ENCODE results near the gene SLC38A7.

The SLC38A7 gene

GRCh38 chr16:58684354-58685083 lies at the start of gene SLC38A7:
Gene SLC38A7 (minus strand): TSS chr16:58684770. CDS start chr16:58680126, 4,644 bp downstream.
- peak within 1 kb of the TSS; percentile 72 for H3K4me3 ChIP-seq (ENCODE audit: low read length)
- TF ChIP-seq ZNF274 (IDR thresholded peaks at IDR 0.05; ENCODE audit: low read depth, low read length): no peak

DNA sequence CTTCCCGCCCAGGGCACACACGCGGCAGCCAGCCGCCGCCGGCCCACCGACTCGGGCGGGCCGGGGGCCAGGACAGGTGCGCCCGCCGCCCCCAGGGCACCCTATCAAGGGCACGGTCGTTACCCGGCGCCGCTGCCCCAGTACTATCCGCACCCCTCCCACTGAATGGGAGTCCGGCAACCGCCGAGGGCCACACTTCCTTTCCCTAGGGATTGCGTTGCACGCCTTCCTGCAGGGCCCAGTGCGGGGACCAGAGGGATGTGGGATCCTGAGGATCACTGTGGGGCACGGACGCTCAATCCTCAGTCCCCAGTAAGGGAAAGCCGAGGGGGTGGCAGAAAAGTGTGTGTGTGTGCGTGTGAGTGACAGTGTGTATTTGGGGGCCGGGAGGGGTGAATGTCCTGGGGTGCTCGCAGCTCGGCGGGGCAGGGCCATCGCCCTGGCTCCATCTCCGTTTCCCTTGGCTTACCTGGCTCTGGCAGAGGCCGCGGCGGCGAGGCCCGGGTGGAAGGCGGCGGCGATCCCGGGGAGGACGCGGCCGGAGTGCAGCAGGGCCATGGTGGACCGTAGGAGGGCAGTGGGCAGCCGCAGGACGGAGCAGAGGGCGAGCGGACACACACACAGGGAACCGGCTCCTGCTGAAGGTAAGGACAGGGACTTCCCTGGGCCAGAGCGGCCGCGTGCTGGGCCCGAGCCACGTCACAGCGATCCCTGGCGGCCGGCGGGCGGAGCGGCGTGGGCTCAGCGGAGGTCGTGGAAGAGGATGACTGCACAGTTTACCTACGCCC lies 49.3 kb upstream of the SLC38A7 start, which contains the start of gene GOT2:
Gene GOT2 (minus strand): TSS at position 646 of the 788 bp plus-strand sequence. CDS start 88 bp downstream, at position 558.
- peak within 1 kb of the TSS; percentile 88 for H3K4me3 ChIP-seq (ENCODE audit: low read length)
- no peak for TF ChIP-seq ZNF274 (IDR thresholded peaks at IDR 0.05; ENCODE audit: low read depth, low read length)

DNA sequence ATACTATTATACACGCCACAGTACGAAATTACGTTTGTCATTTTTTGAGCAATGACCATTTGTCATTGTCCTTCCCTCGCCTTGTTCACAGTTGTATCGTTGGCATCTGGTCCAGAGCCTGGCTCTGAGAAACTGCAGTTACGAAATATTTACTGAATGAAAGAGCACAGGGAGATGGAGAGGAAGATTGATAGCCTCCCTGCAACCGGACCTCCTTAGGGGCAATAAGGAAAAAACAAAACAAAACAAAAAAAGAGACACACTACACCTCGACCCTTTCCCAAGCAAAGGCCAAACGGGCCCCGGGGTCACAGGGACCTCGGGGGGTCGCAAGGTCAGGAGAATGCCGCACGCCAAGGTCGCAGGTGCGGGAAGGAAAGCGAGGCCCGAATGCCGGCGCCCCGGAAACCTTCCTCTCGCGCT lies 48.7 kb upstream of the SLC38A7 start:
- TF ChIP-seq ZNF274 (IDR thresholded peaks at IDR 0.05; ENCODE audit: low read depth, low read length): no peak
- peak overlapping the region; percentile 88 for H3K4me3 ChIP-seq (ENCODE audit: low read length)

GRCh38 chr16:58732545-58733247 lies 48.1 kb upstream of the SLC38A7 start:
- peak overlapping the region; percentile 88 for H3K4me3 ChIP-seq (ENCODE audit: low read length)

GRCh38 chr16:58730724-58731370 lies 46.3 kb upstream of the SLC38A7 start:
- TF ChIP-seq ZNF274 (IDR thresholded peaks at IDR 0.05; ENCODE audit: low read depth, low read length): no peak
- H3K4me3 ChIP-seq (ENCODE audit: low read length): peak overlapping the region; percentile 21; the same call in 1 of the 2 replicates

More at GRCh38 chr16:58732545-58733247, 48.1 kb upstream of the SLC38A7 start:
- TF ChIP-seq ZNF274 (IDR thresholded peaks at IDR 0.05; ENCODE audit: low read depth, low read length): no peak

DNA sequence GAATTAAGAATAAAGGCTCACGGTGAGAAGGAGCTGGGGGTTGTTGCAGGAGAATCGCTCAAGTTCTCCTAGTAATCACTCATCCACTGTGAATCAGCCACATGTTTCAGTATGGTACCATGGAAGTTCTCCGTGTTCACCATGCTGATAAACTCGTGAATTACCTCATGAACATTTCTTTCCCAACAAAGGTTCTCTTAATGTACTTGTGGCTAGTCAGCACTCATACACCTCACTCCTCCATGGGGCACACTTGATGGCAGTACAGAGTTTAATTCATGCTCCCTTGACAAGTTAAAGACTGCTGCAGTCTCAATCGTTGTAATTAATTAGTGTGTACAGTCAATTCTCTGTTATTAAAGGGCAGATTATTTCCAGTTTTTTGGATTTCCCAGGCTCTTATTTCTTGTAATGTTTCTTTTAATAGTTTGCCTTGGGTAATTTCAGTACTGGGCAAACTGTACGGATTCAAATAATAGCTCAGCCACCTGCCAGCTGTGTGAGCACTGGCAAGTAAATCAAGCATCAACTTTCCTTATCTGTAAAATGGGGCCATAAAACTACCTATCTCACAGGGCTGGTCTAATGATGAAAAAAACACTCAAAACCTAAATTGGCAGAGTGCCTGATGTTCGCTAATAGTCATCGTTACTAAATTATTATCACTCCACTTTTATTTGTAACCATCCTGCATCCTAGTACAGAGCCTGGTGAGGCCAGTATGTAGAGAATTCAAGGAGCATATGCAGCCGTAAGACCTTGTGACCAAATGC lies 43.4 kb upstream of the SLC38A7 start:
- no peak for TF ChIP-seq ZNF274 (IDR thresholded peaks at IDR 0.05; ENCODE audit: low read depth, low read length)

DNA sequence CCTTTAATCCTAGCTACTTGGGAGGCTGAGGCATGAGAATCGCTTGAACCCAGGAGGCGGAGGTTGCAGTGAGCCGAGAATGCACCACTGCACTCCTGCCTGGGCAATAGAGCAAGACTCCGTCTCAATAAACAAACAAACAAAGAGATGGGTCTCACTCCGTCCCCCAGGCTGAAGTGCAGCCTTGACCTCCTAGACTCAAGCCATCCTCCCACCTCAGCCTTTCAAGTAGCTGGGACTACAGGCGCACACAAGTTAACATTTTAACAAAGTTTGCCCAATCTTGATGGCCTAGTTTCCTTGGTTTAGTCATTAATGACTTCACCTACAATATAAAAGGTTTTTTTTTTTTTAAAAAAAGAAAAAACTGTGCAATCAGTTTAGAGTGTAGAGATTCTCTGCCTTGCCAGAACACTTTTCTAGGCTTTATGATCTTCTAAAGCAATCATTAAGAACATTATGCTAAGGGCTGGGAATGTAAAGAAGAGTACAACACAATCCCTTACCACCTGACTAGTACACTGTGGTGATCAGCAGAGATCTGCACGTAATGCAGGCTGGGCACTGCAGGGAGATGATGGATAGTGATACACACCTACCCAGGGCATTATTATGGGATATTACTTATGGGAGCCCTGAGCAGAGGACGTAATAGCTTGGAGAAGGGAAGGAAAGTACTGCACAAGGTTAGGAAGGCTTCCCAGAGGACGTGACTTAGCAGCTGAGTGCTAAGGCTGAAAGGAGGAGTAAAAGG lies 42.6 kb upstream of the SLC38A7 start:
- H3K4me3 ChIP-seq (ENCODE audit: low read length): no peak overlapping the region
- no peak for TF ChIP-seq ZNF274 (IDR thresholded peaks at IDR 0.05; ENCODE audit: low read depth, low read length)

More for the DNA sequence above, 43.4 kb upstream of the SLC38A7 start:
- no peak overlapping the region for H3K4me3 ChIP-seq (ENCODE audit: low read length)

- TF ChIP-seq ZNF274 (IDR thresholded peaks at IDR 0.05; ENCODE audit: low read depth, low read length): no peak
Observed at GRCh38 chr16:58723109-58723508, 38.5 kb upstream of the SLC38A7 start.

DNA sequence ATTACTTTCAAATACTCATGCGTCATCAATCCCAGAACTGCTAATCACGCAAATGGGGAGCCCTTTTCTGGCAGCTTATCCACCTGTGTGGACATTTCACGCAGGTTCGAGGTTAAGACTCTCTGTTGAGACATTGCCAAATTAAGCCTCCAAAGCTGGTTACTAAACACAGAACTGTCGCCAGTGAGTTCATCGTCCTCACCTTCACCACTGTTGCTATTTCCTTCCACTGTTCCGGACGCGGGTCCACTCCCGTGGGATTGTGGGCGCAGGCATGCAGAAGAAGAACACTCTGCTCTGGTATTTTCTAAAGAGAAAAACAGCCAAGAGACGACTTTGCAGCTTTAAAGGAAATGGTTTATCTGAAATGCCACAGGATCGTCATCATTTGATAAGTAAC lies 33.4 kb upstream of the SLC38A7 start:
- no peak for TF ChIP-seq ZNF274 (IDR thresholded peaks at IDR 0.05; ENCODE audit: low read depth, low read length)
- H3K4me3 ChIP-seq (ENCODE audit: low read length): no peak overlapping the region

More at GRCh38 chr16:58723109-58723508, 38.5 kb upstream of the SLC38A7 start:
- no peak overlapping the region for H3K4me3 ChIP-seq (ENCODE audit: low read length)

GRCh38 chr16:58716468-58716867 lies 31.9 kb upstream of the SLC38A7 start:
- no peak for TF ChIP-seq ZNF274 (IDR thresholded peaks at IDR 0.05; ENCODE audit: low read depth, low read length)
- H3K4me3 ChIP-seq (ENCODE audit: low read length): no peak overlapping the region

- H3K4me3 ChIP-seq (ENCODE audit: low read length): no peak overlapping the region
- TF ChIP-seq ZNF274 (IDR thresholded peaks at IDR 0.05; ENCODE audit: low read depth, low read length): no peak
Observed at GRCh38 chr16:58713742-58714141, 29.2 kb upstream of the SLC38A7 start.

DNA sequence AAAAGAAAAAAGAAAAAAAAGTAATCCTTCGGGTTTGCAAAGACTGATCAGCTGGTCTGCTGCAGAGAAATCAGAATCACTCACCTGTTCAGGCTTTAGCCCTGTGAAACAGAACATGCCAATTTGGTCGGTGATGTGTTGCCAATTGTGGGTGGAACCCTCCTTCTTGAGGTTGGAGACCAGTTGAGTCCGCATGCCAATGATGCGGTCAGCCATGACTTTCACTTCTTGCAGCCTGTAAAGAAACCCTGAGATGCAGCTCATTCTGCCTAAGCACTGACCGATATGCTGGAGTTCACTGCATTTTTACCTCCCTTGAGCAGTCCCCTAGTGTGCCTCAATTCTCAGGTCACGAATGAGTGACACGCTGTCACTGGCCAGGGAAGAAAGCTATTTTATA lies 24.8 kb upstream of the SLC38A7 start:
- no peak for TF ChIP-seq ZNF274 (IDR thresholded peaks at IDR 0.05; ENCODE audit: low read depth, low read length)
- no peak overlapping the region for H3K4me3 ChIP-seq (ENCODE audit: low read length)
